ENCODE measurements around the gene SCRN3.

GRCh38 chr2:174350018-174350417, 45.5 kb upstream of the SCRN3 start:
- no peak for TF ChIP-seq POLR2AphosphoS5 (IDR thresholded peaks at IDR 0.05)
- no peak for TF ChIP-seq CTCF (IDR thresholded peaks at IDR 0.05)
- no peak for TF ChIP-seq POLR2A (IDR thresholded peaks at IDR 0.05)
- TF ChIP-seq EP300 (IDR thresholded peaks at IDR 0.05): no peak
